ENCODE measurements around the gene WDR83. TPM values are rescaled to one million over a fixed set of nuclear protein-coding genes. Genes with fewer than 3 reads are reported as not detected.
"Not testable (repeated sequence)": the region's sequence is repeated elsewhere in the genome, so short reads cannot be mapped to it uniquely, and the experiment has no call there.

Gene WDR83
- total RNA-seq, 1 donor from 2014 or later, result 27.1 TPM

DNA sequence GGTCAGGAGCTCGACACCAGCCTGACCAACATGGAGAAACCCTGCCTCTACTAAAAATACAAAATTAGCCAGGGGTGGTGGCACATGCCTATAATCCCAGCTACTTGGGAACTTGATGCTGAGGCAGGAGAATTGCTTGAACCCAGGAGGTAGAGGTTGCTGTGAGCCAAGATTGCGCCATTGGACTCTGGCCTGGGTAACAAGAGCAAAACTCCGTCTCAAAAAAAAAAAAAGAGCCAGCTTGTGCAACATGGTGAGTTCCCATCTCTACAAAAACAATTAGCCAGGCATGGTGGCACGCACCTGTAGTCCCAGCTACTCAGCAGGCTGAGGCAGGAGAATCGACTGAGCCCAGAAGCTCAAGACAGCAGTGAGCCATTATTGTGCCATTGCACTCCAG, 11.4 kb downstream of the WDR83 start:
- intact Hi-C loops (cut with micrococcal nuclease); H3K4me3 Mint-ChIP-seq; H3K27me3 Mint-ChIP-seq (ENCODE audit: insufficient read depth); DNase-seq (ENCODE audit: low spot score); H3K9me3 Mint-ChIP-seq; H3K27ac Mint-ChIP-seq: not testable (repeated sequence)
- Mint-ChIP-seq H3K4me1 (ENCODE audit: low read depth) (peaks cover 13% of the 10 kb centered on the region), H3K36me3 (ENCODE audit: low read depth) (peaks cover 40% of the 10 kb centered on the region)

DNA sequence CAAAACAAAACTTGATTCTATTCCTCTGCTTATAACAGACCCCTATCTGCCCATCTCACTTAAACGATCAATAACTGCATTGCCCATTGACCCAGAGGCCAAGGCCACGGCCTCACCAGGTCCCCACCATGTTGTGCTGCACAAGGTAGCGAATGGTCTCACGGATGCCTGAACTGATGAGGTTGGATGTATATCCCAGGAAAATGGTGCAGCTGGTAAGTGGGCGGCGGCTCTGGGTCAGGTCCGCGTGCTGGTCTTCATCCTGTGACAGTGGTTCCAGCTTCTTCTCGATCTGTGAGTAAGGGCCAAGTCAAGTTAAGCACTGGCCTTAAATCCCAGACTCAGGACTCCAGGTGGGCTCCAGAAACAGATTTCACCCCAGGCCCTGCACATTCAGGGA, 13.4 kb downstream of the WDR83 start:
- Mint-ChIP-seq H3K4me1 (ENCODE audit: low read depth) (peaks cover 13% of the 10 kb centered on the region), H3K27me3 (ENCODE audit: insufficient read depth) (no peaks in the 10 kb centered on the region)
- intact Hi-C loops (cut with micrococcal nuclease), result no loop called here

DNA sequence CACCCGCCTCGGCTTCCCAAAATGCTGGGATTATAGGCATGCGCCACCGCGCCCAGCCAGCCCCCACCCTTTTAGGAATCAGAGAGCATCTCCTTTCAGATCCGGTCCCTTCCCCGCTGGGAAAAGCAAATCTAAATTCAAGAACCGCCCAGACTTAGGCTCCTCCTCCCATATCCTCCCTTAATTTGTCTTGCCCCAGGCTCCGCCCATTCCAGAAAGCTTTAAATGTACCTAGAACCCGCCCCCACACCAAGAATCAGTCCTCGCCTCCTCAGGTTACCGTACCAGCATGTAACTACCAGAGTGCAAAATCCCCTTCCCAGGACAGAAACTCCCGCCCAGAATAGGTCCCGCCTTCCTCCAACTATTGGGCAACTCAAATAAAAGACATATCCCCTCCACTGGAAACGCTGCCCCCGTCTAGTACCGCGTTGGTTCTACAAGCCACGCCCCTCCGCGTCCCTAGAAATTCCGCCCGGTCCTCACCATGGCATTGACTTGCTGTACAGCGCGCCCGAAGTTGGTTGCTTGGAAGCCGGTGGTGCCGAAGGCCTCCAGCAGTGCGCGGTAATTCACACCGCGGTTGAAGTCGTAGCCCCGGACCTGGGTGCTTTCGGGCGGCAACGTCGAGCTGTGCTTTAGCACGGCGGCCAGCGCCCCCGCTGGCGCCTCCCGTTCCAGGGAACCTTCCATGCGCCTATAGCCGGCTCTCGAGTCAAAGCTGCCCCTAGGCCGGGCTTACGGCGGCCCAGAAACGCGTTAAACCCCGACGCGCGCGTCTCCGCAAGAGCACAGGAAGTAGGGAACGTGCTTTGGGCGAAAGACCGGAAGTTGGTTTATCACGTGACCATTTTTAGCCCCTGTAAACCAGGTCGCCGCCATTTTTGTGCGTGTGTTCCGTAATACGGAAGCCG, 14.7 kb downstream of the WDR83 start, which contains the start of gene DHPS:
TSS of gene DHPS (minus strand) at position 807 of the 914 bp plus-strand sequence. CDS start at position 693, 114 bp downstream.
- Mint-ChIP-seq H3K4me1 (ENCODE audit: low read depth) (peaks cover 11% of the 10 kb centered on the region), H3K9me3 (no peaks in the 10 kb centered on the region), H3K36me3 (ENCODE audit: low read depth) (peaks cover 27% of the 10 kb centered on the region), H3K27ac (peak within 1 kb of the TSS; percentile 88), H3K27me3 (ENCODE audit: insufficient read depth) (no peaks in the 10 kb centered on the region), H3K4me3 (peak within 1 kb of the TSS; percentile 86)
- DNase-seq (ENCODE audit: low spot score), result peak; percentile 89
- intact Hi-C loops (cut with micrococcal nuclease), result loop anchor here (1.0 kb wide), 5 partner anchors 12 to 71 kb away; partner anchors contain the start of genes FBXW9, GET3, ZNF490 and ZNF791

More for the DNA sequence above, 13.4 kb downstream of the WDR83 start:
- Mint-ChIP-seq H3K9me3 (no peaks in the 10 kb centered on the region), H3K36me3 (ENCODE audit: low read depth) (peaks cover 29% of the 10 kb centered on the region), H3K4me3 (peak overlapping the region; percentile 86), H3K27ac (no peak overlapping the region)
- no peak for DNase-seq (ENCODE audit: low spot score)

GRCh38 chr19:12685831-12686230, 19.2 kb downstream of the WDR83 start:
- DNase-seq (ENCODE audit: low spot score), result no peak
- Mint-ChIP-seq H3K27me3 (ENCODE audit: insufficient read depth) (no peaks in the 10 kb centered on the region), H3K4me1 (ENCODE audit: low read depth) (no peaks in the 10 kb centered on the region), H3K36me3 (ENCODE audit: low read depth) (peaks cover 4% of the 10 kb centered on the region), H3K27ac (no peak overlapping the region), H3K9me3 (no peaks in the 10 kb centered on the region), H3K4me3 (no peak overlapping the region)
- intact Hi-C loops (cut with micrococcal nuclease), result no loop called here

DNA sequence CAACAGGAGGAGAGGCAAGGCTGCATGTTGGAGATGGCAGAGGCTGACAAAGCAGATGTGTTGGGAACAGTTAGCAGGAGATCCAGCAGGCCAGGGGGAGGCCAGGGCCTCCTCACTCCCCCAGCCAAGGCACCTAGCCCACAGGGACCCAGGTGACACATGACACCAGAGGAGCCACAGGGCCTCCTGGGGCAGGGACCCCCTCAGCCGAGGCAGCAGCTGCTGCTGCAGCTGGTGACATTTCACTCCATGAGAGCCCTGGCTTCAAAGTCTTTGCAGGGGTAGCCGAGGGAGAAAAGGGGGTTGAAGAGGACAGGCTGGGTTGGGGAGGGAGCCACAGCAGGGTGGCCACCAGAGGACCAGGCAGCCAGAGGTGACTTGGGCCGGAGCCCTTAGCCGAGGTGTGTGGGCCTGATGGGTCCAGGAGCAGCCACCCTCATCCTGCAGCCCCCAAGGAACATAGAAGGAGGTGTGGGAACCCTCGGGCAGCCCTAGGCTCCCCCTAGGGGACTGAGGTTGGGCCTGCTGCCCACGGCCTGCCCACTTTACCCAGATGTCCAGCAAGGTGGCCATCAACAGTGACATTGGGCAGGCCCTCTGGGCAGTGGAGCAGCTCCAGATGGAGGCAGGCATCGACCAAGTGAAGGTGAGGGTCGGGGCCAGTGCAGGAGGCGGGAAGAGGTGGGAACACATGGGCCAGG, 21.0 kb downstream of the WDR83 start, which contains the start of gene GNG14:
TSS of gene GNG14 (plus strand) at position 503 of the 701 bp plus-strand sequence. CDS start at position 554, 51 bp downstream.
- Mint-ChIP-seq H3K27me3 (ENCODE audit: insufficient read depth) (no peaks in the 10 kb centered on the region), H3K36me3 (ENCODE audit: low read depth) (no peaks in the 10 kb centered on the region), H3K4me3 (no peak within 1 kb of the TSS), H3K4me1 (ENCODE audit: low read depth) (no peaks in the 10 kb centered on the region), H3K27ac (no peak within 1 kb of the TSS), H3K9me3 (no peaks in the 10 kb centered on the region)
- intact Hi-C loops (cut with micrococcal nuclease), result no loop called here
- no peak for DNase-seq (ENCODE audit: low spot score)

DNA sequence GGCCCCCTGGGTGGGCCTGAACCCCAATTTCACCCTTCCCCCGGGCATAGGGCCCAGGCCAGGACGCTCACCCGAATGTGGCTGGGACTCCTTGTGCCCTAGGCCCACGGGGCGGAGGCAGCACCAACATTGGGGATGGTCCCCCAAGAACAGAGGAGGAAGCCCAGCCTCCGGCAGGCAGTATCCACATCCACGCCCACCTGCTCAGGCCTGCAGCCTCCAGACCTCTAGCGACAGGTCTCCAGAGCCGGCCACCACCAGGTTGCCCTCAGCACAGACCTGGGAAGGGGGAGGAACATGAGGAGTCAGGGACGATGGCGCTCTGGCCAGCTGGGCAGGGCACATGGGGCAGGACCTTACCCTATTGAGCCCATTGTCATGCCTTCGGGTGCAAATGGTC, 22.4 kb downstream of the WDR83 start:
- H3K9me3 Mint-ChIP-seq, result no peaks in the 10 kb centered on the region
- H3K4me1 Mint-ChIP-seq (ENCODE audit: low read depth), result no peaks in the 10 kb centered on the region
- H3K27ac Mint-ChIP-seq, result no peak overlapping the region
- H3K4me3 Mint-ChIP-seq, result no peak overlapping the region
- H3K36me3 Mint-ChIP-seq (ENCODE audit: low read depth), result no peaks in the 10 kb centered on the region
- intact Hi-C loops (cut with micrococcal nuclease), result no loop called here
- H3K27me3 Mint-ChIP-seq (ENCODE audit: insufficient read depth), result no peaks in the 10 kb centered on the region
- DNase-seq (ENCODE audit: low spot score), result no peak

GRCh38 chr19:12689581-12690216, 23.1 kb downstream of the WDR83 start:
- Mint-ChIP-seq H3K36me3 (ENCODE audit: low read depth) (no peaks in the 10 kb centered on the region), H3K27ac (no peak overlapping the region), H3K27me3 (ENCODE audit: insufficient read depth) (no peaks in the 10 kb centered on the region), H3K9me3 (no peaks in the 10 kb centered on the region), H3K4me1 (ENCODE audit: low read depth) (no peaks in the 10 kb centered on the region), H3K4me3 (no peak overlapping the region)
- DNase-seq (ENCODE audit: low spot score), result no peak
- intact Hi-C loops (cut with micrococcal nuclease), result no loop called here

- Mint-ChIP-seq H3K4me3 (no peak overlapping the region), H3K36me3 (ENCODE audit: low read depth) (peaks cover 5% of the 10 kb centered on the region), H3K4me1 (ENCODE audit: low read depth) (peaks cover 7% of the 10 kb centered on the region), H3K9me3 (no peaks in the 10 kb centered on the region), H3K27ac (no peak overlapping the region), H3K27me3 (ENCODE audit: insufficient read depth) (no peaks in the 10 kb centered on the region)
- intact Hi-C loops (cut with micrococcal nuclease), result no loop called here
- DNase-seq (ENCODE audit: low spot score), result no peak
Observed at GRCh38 chr19:12692960-12693359, 26.4 kb downstream of the WDR83 start.

- Mint-ChIP-seq H3K27ac (no peak overlapping the region), H3K27me3 (ENCODE audit: insufficient read depth) (no peaks in the 10 kb centered on the region), H3K4me3 (peak overlapping the region; percentile 89), H3K36me3 (ENCODE audit: low read depth) (peaks cover 13% of the 10 kb centered on the region), H3K4me1 (ENCODE audit: low read depth) (peaks cover 11% of the 10 kb centered on the region), H3K9me3 (no peaks in the 10 kb centered on the region)
- intact Hi-C loops (cut with micrococcal nuclease), result no loop called here
- DNase-seq (ENCODE audit: low spot score), result no peak
Observed at GRCh38 chr19:12694641-12695040, 28.0 kb downstream of the WDR83 start.

DNA sequence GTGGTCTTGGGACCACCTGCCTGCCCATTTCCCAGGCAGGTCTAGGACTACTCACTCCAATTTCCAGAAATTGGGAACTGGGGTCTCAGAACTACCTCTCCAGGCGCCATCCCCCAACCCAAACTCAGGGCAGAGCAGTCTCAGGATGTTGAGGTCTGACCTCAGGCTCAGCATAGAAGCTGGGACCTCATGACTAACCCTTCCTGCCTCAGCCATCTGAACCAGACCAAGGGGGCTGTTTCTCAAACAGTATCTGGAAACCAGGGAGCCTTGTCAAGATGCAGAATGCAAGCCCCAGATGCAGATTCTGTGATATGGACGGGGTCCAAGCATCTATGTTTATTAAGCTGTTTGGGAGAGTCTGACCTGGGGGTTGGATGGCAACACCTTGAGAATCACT, 28.5 kb downstream of the WDR83 start:
- peak overlapping the region; percentile 89 for H3K4me3 Mint-ChIP-seq
- no peaks in the 10 kb centered on the region for H3K27me3 Mint-ChIP-seq (ENCODE audit: insufficient read depth)
- no peaks in the 10 kb centered on the region for H3K9me3 Mint-ChIP-seq
- peaks cover 14% of the 10 kb centered on the region for H3K36me3 Mint-ChIP-seq (ENCODE audit: low read depth)
- intact Hi-C loops (cut with micrococcal nuclease), result no loop called here
- DNase-seq (ENCODE audit: low spot score), result no peak
- H3K4me1 Mint-ChIP-seq (ENCODE audit: low read depth), result peaks cover 11% of the 10 kb centered on the region
- no peak overlapping the region for H3K27ac Mint-ChIP-seq

DNA sequence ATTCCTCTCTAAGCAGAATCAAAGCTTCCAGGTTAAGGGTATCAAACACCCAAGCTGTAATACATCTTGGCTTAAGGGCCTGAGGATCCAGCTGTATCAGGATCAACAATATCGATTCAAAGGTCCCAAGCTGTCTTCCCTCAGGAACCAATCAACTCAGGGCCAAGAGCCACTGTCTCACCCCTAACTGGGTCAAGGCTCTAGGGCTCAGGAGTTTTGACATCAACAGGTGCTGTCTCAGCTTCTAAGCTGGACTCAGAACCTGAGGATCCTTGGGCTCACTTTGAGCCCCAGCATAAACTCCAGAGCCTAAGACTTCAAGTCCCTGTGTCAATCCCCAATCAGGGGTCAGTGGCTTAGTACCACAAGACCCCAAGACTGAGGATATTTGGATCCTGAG, 28.9 kb downstream of the WDR83 start:
- intact Hi-C loops (cut with micrococcal nuclease), result no loop called here
- Mint-ChIP-seq H3K36me3 (ENCODE audit: low read depth) (peaks cover 14% of the 10 kb centered on the region), H3K4me3 (peak overlapping the region; percentile 89), H3K27ac (peak overlapping the region; percentile 52), H3K4me1 (ENCODE audit: low read depth) (peaks cover 11% of the 10 kb centered on the region), H3K27me3 (ENCODE audit: insufficient read depth) (no peaks in the 10 kb centered on the region), H3K9me3 (no peaks in the 10 kb centered on the region)
- no peak for DNase-seq (ENCODE audit: low spot score)

DNA sequence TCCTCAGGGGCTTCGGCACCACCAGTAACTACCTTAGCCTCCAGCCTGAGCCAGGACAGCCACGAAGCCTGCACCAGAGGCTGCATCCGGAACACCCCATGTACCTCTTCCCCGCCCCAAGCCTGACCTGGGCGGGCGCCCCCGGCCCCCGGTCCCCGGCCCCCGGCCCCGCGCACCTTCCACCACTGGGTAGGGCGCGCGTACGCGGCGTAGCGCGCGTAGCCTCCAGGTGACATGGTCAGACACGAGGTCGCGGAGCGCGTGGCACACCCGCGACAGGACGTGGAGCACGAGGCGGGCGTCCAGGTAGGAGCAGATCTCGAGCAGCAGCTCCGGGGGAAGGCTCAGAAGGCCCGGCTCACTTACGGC, 29.4 kb downstream of the WDR83 start:
- intact Hi-C loops (cut with micrococcal nuclease), result loop anchor here (1.0 kb wide), 7 partner anchors 15 to 1191 kb away; partner anchors contain the start of genes DHPS, GET3, RNASEH2A and ZNF653

More for the DNA sequence above, 29.4 kb downstream of the WDR83 start:
- peak overlapping the region; percentile 89 for H3K4me3 Mint-ChIP-seq
- peaks cover 14% of the 10 kb centered on the region for H3K36me3 Mint-ChIP-seq (ENCODE audit: low read depth)
- H3K27me3 Mint-ChIP-seq (ENCODE audit: insufficient read depth), result no peaks in the 10 kb centered on the region
- DNase-seq (ENCODE audit: low spot score), result peak; percentile 21
- peak overlapping the region; percentile 93 for H3K27ac Mint-ChIP-seq
- peaks cover 11% of the 10 kb centered on the region for H3K4me1 Mint-ChIP-seq (ENCODE audit: low read depth)
- H3K9me3 Mint-ChIP-seq, result no peaks in the 10 kb centered on the region
